HuH-7.5 (cell line): ENCODE data around the gene KRTAP2-3.
"Not testable (repeated sequence)": the region's sequence is repeated elsewhere in the genome, so short reads cannot be mapped to it uniquely, and the experiment has no call there.

Experiments used
- DNase-seq: peaks from one replicate; pipeline ENCODE4 v3.0.0; 2011; ENCODE audit warnings: low spot score

Gene KRTAP2-3, protein sequence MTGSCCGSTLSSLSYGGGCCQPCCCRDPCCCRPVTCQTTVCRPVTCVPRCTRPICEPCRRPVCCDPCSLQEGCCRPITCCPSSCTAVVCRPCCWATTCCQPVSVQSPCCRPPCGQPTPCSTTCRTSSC

DNA sequence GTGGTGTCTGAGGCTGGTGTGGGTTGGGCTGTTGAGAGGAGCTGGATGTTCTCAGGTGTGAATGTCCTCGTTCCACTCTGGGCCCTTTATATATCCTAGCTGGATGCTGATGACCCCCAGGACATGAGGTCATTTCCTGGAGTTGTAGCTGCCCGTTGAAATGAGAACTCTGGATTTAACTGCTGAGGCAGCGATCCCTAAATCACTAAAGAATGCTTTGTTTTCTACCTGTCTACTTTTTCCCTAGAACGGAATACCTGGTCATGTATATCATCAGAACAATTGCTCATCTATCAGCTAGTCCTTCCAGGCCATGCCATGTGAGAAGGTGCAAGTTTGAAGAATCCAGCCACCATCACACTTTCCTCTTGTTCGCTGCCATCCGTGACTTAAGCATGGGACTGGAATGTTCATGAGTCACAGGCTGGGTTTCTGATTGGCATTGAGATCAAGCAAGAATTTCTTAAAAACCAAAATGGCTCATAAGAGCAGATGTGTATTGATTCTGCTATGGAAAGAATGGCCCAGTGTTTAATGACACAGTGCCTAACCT is at the start of gene KRTAP2-3:
TSS of gene KRTAP2-3 (minus strand) at position 63 of the 553 bp plus-strand sequence. CDS start 64 bp downstream, outside the sequence.
- no peak for DNase-seq

DNA sequence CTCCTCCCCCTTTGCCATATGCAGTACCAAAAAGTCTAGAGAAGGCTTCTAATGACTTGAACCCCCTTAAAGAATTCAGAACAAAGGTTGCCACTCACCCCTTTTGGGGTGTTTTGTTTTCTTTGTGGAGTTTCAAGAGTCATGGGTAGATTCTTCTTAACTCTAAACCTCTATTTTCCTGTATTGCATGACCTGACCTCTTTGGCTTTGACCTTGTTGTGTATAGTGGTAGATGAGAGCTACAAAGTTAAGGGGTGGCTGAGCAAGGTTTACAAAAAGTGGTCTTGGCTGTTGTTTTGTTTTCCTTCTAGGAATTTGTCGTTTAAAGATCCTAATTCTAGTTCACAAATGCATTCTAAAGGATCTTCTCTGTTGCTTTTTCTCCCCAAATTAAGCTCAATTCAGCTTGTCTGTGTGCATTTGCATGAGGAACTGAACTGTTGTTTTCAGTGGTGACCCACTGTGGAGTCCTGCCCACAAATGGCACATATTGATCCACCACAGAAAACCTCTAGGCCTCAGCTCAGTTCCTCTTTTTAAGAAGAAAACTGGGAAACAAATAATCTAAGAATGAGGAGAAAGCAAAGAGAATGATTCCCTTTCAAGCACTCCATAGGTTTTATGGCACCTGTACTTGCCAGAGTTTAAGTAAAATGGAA is 48.9 kb upstream of the KRTAP2-3 start:
- not testable (repeated sequence) for DNase-seq

DNA sequence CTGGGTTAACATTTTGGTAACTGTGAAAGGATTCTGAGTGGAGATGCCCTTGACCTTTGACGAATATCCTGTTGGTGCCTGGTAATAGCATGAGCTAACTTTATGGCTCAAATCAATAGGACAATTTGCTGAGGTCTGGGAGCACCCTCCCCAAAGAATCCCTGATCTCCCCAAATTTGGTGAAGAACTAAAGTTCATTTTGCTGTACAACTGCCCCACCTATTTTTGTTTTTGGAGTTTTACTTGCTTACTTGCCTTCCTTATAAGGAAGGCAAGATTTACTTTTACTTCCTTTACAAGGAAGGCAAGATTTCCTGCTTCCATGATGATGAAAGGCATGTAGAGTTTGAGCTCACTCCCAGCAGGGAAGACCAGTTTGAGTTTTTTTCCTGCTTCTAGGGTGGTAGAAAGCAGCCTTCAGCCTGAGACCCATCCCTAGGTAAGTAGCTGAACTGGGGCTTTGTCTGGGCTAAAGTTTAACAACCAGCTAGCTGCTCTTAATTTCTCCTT is 48.1 kb upstream of the KRTAP2-3 start:
- no peak for DNase-seq

DNA sequence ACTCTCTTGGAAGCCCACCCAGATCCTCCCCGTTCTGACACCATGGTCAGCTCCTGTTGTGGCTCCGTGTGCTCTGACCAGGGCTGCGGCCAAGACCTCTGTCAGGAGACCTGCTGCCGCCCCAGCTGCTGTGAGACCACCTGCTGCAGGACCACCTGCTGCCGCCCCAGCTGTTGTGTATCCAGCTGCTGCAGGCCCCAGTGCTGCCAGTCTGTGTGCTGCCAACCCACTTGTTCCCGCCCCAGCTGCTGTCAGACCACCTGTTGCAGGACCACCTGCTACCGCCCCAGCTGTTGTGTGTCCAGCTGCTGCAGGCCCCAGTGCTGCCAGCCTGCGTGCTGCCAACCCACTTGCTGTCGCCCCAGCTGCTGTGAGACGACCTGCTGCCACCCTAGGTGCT is 45.4 kb upstream of the KRTAP2-3 start, which contains the start of gene KRTAP4-9:
TSS of gene KRTAP4-9 (plus strand) at position 43 of the 400 bp plus-strand sequence. CDS start at position 43, 0 bp downstream.
- not testable (repeated sequence) for DNase-seq

DNA sequence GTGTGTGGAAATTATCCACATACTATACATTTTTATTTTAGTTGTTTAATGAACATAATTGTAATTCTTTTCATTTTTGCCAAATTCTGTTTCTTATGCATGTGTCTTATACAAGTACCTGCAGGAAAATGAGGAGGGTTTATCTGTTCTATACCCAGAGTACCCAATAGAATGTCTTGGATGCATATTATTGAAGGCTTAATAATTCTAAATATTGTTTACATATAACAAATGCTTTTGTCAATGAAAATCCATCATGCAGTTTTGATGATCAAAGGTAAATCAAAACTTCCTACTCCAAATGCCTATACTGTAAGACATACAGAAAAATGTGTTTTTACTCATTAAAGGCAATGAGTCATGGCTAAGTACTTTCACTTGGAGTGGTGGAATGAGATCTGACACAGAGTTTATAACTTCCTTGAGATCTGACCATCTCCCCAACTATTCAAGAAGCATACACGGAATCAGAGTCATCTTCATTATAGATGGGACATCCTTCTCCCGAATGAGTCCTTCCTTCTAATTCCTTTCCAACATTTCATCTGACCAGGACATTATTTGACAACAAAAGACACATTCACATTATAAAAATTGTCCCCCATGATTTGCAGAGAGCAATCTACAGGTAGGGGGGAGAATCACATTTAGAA is 44.6 kb upstream of the KRTAP2-3 start:
- not testable (repeated sequence) for DNase-seq

DNA sequence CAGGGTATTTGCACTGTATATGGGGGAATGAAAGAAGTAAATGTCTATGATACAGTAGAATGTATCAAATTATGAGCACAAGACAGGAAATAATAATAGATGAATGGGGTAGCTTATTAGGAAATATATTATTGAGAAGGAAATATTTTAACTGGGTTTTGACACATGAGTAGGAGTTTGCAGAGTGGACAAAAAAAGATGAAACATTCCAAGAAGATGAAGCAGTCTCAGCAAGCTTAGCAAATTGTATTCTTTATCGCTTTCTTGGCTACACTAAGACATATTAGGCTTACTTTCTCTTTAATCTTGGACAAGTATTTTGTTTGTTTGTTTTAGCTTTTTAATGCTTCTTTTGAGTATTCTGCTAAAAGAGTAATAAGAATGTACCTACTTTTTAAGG is 44.0 kb upstream of the KRTAP2-3 start:
- DNase-seq = no peak

DNA sequence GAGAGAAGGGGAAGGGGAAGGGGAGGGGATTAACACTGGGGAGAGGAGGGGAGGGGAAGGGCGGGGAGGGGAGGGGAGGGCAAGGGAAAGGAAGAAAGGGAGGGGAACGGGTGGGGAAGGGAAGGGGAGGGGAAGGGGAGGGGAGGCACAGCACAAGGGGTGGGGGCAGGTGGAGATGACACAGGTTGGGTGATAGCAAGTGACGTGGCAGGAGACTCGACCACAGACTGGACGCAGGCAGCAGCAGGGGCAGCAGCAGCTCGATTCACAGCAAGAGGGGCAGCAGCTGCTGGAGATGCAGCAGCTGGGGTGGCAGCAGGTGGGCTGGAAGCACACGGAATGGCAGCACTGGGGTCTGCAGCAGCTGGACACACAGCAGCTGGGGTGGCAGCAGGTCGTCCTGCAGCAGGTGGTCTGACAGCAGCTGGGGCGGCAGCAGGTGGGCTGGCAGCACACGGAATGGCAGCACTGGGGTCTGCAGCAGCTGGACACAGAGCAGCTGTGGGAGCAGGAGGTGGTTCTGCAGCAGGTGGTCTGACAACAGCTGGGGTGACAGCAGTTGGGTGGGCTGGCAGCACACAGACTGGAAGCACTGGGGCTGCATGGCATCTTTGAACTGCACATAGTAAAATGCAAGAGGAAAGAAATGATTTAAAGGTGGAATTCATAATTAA is 41.8 kb upstream of the KRTAP2-3 start, which contains the start of gene KRTAP4-16:
TSS of gene KRTAP4-16 (minus strand) at position 624 of the 674 bp plus-strand sequence. CDS start at position 624, 0 bp downstream.
- DNase-seq = no peak

DNA sequence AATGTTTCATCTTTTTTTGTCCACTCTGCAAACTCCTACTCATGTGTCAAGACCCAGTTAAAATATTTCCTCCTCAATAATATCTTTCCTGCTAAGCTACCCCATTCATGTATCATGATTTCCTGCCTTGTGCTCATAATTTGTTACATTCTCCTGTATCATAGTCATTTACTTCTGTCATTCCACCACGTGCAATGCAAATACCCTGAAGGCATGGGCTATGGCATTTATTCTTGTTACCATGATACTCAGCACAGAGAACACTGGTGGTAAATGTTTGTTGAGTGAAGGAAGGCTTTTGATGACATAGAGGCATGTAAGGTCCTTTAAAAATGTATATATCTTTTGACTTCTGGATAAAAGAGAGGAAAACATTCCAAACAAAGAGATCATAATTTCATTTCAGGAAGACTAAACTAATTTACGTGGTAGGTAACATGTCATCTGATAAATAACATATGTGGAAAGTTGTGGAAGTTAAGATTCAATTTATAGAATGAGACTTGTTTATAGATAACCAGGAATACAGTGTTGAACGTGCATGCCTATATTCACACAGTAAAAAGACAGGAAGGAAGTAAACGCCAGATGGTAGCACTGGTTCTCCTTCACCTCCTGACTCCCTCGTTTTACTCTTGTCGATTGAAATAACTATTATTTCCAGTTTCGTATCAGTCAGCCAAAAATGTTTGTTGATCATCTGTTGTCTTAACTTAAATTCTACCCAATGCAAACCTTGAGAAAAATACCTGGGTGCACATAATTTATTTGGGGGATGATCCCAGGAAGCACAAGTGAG is 40.0 kb upstream of the KRTAP2-3 start:
- not testable (repeated sequence) for DNase-seq

DNA sequence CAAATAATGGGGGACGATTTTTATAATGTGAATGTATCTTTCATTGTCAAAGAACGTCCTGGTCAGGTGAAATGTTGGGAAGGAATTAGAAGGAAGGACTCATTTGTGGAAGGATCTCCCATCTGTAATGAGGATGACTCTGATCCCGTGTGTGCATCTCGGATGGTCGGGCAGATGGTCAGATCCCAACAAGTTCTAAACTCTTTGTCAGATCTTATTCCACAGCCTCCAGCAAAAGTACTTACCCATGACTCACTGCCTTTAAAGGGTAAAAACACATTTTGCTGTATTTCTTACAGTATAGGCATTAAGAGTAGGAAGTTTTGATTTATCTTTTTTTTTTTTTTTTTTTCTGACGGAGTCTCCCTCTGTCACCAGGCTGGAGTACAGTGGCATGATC is 38.6 kb upstream of the KRTAP2-3 start:
- DNase-seq = no peak

DNA sequence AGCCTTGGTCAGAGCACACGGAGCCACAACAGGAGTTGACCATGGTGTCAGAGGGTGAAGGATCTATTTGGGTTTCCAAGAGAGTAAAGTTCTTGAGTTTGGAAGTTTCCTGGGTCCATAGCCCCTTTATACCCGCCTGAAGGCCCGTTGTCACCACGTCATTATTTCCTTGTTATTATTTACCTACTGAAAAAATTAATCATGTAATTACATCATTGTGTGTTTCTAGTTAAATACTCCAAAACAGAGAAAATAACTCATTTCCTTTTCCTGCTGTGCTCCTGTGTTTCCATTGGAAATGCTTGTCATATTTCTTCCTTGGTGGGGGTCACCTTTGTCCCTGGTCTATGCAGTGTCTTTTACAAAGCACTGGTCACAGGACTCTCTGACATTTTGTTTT is 38.1 kb upstream of the KRTAP2-3 start, which contains the start of gene KRTAP4-8:
TSS of gene KRTAP4-8 (minus strand) at position 101 of the 400 bp plus-strand sequence. CDS start at position 43, 58 bp downstream.
- DNase-seq = no peak

DNA sequence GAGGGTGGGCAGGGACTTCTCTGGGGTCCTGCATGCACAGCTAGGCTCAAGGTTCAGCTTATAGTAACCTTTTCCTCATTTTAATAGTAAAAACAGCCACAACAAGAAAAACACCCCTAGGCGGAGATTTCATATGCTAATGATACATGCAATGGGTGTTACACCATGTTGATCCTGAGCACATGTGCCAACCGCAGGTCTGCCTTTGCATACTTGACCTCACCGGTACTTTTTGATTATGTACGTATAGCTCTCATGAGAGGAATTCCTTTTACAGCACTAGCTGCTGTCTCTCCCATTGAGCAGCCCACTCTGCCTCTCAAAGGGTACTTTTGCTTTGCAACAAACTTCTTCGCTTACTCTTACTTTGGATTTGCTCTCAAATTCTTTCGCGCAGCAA is 36.1 kb upstream of the KRTAP2-3 start:
- DNase-seq = no peak

DNA sequence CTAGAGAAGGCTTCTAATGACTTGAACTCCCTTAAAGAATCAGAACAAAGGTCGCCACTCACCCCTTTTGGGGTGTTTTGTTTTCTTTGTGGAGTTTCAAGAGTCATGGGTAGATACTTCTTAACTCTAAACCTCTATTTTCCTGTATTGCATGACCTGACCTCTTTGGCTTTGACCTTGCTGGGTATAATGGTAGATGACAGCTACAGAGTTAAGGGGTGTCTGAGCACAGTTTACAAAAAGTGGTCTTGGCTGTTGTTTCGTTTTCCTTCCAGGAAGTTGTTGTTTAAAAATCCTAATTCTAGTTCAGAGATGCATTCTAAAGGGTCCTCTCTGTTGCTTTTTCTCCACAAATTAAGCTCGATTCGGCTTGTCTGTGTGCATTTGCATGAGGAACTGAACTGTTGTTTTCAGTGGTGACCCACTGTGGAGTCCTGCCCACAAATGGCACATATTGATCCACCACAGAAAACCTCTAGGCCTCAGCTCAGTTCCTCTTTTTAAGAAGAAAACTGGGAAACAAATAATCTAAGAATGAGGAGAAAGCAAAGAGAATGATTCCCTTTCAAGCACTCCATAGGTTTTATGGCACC is 28.9 kb upstream of the KRTAP2-3 start:
- not testable (repeated sequence) for DNase-seq

DNA sequence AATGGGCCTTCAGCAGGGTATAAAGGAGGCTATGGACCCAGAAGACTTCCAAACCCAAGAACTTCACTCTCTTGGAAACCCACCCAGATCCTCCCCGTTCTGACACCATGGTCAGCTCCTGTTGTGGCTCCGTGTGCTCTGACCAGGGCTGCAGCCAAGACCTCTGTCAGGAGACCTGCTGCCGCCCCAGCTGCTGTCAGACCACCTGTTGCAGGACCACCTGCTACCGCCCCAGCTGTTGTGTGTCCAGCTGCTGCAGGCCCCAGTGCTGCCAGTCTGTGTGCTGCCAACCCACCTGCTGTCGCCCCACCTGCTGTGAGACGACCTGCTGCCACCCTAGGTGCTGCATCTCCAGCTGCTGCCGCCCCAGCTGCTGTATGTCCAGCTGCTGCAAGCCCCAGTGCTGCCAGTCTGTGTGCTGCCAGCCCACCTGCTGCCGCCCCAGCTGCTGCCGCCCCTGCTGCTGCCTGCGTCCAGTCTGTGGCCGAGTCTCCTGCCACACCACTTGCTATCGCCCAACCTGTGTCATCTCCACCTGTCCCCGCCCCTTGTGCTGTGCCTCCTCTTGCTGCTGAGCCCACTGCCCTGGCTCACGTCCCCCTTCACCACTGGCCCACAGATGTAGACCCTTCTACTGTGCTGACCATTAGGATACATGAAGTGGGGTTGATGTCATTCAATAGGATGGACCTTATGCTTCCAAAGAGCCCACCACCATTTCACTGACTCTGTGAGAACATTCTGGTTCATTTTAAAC is 24.4 kb upstream of the KRTAP2-3 start, which contains the start of gene KRTAP4-7:
TSS of gene KRTAP4-7 (plus strand) at position 51 of the 757 bp plus-strand sequence. CDS start at position 108, 57 bp downstream.
- not testable (repeated sequence) for DNase-seq

DNA sequence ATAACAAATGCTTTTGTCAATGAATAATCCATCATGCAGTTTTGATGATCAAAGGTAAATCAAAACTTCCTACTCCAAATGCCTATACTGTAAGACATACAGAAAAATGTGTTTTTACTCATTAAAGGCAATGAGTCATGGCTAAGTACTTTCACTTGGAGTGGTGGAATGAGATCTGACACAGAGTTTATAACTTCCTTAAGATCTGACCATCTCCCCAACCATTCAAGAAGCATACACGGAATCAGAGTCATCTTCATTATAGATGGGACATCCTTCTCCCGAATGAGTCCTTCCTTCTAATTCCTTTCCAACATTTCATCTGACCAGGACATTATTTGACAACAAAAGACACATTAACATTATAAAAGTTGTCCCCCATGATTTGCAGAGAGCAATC is 23.5 kb upstream of the KRTAP2-3 start:
- not testable (repeated sequence) for DNase-seq

DNA sequence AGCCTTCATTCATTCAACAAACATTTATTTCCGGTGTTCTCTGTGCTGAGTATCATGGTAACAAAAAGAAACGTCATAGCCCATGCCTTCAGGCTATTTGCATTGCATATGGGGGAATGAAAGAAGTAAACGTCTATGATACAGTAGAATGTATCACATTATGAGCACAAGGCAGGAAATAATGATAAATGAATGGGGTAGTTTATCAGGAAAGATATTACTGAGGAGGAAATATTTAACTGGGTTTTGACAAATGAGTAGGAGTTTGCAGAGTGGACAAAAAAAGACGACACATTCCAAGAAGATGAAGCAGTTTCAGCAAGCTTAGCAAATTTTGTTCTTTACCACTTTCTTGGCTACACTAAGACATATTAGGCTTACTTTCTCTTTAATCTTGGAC is 22.7 kb upstream of the KRTAP2-3 start:
- no peak for DNase-seq

DNA sequence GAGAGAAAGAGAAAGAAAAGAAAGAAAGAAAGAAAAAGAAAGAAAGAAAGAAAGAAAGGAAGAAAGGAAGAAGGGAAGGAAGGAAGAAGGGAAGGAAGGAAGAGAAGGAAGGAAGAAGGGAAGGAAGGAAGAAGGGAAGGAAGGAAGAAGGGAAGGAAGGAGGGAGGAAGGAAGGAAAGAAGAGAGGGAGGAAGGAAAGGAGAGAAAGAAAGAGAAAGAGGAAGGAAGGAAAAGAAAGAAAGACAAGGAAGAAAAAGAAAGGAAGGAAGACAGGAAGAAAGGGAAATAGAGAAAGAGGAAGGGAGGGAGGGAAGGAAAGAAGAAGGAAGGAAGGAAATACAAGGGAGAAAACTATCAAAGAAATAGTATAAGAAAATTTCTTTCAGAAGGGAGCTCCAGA is 16.9 kb upstream of the KRTAP2-3 start:
- DNase-seq = no peak

DNA sequence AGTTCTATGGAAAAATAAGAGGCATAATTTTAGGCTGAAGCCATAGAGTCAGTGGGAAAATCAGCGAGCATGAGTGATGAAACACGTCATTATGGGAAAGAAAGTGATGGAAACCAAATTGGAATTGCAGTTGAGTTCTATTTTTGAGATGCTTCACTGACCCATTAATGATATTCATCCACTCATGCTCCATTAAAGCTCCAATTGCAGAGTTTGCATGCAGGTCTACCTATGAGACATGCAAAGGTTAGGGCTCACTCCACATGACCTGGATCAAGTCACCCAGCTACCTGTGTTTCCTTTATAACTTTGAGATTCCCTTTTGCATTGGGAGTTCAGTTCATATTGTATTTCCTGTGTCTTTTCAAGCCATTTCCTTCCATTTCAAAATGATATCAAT is 13.8 kb upstream of the KRTAP2-3 start:
- DNase-seq = no peak

DNA sequence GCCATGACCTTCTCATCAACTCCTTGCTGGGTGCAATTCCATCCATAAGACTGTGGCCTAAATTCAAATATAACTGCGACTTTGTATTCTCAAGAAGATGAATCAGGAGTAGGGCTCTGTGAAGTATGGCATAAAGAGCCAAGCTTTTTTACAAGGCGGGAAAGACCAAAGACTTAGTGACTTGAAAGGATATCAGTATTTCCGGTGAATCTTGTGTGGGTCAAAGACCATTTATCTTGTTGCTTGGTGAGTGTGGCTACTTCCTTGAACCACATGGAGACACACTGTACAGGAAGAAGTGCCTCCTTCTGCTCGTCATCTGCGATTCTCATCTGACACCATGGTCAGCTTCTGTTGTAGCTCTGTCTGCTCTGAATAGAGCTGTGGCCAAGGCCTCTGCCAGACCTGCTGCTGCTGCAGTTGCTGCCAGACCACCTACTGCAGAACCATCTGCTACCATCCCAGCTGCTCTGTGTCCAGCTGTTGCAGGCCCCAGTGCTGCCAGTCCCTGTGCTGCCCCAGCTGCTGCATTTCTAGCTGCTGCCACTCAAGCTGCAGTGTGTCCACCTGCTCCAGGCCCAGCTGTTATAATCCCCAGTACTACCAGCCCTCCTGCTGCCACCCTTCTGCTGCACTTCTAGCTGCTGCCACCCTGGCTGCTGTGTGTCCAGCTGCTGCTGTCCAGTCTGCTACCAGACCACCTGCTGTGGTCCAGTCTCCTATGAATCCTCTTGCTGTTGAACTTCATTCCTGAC is 11.9 kb upstream of the KRTAP2-3 start:
- DNase-seq = no peak

DNA sequence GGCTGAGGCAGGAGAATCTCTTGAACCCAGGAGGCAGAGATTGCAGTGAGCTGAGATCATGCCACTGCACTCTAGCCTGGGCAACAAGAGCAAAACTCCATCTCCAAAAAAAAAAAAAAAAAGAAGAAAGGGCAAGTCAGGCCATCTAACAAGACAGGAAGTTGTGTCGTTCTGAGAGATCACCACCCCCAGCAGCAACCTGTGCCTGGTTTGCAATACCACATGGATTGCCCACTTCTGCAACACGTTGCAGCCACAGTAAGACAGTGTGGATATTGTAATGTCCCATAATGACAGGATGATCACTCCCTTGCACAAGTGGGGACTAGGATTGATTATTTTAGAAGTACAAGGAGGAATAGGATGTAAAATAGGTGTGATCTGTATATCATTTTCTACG is 9.1 kb upstream of the KRTAP2-3 start:
- no peak for DNase-seq
